ENCODE results near the gene HIGD2B. TPM values are rescaled to one million over a fixed set of nuclear protein-coding genes. Genes with fewer than 3 reads are reported as not detected.

Gene HIGD2B
- total and polyA plus RNA-seq, 2 of the 13 experiments (the other 11 are each of a cell fraction or from before 2014, with no cell fraction given), result not detected

DNA sequence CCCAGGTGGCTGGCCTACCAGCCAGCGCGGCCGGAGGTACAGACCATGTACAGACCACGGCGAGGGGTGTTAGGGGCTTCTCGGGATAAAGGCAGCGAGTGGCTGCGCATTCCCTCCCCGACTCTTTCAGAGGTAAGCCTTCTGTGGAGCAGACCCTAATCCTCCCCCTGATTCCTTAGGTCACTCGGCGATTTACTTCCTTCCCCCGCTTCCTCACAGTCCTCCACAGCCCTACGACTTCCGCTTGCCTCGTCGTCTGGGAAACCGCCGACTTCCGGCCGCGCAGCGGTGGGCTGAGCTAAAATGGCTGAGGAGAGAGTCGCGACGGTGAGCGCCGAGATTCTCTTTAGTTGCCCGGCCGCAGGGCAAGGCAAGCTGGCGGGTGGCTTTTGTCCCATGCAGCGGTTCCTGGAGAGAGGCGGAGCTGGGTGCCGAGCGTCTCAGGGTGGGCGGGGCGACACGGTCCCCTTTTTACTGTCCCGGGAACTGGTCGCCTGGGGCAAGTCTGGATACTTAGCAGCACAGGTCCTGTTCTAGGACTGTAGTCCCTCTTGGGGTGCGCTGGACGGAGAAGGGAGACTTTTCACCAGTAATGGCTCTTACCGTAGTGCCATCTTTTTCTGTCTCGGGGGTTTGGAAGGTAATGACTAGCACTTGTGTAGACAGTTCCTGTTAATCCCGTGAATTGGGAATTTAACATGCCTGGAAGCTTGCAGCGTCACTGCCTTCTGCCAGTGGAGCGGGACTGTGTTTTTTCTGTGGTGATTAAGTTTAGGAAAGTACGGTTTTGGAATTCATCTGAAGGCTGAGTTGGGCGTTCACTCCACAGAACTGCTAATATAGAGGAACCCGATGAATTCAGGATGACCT lies at the start of gene HIGD2B, which contains the start of gene BBS4 (continued):
- TF ChIP-seq ZNF766 (CRISPR knock-in tag; IDR thresholded peaks at IDR 0.05; ENCODE audit: borderline replicate concordance) (0 out of 2 replicates have a peak, but pooled peaks have one; percentile 8), NFE2L2 (IDR thresholded peaks at IDR 0.05; ENCODE audit: low read length) (no peak), ZNF263 (CRISPR knock-in tag; IDR thresholded peaks at IDR 0.05) (peak; percentile 91), ZNF264 (CRISPR knock-in tag; IDR thresholded peaks at IDR 0.05) (no peak), ZNF329 (CRISPR knock-in tag; IDR thresholded peaks at IDR 0.05; ENCODE audit: low read depth) (0 out of 2 replicates have a peak, but pooled peaks have one; percentile 42), ZFY (CRISPR knock-in tag; IDR thresholded peaks at IDR 0.05) (peak; percentile 79), GTF3A (CRISPR knock-in tag; conservative IDR thresholded peaks at IDR 0.05) (no peak), EEA1 (CRISPR knock-in tag; IDR thresholded peaks at IDR 0.05; ENCODE audit: borderline replicate concordance) (no peak), ZNF430 (CRISPR knock-in tag; IDR thresholded peaks at IDR 0.05) (peak; percentile 81; the same call in 1 of the 2 replicates), ZNF598 (CRISPR knock-in tag; IDR thresholded peaks at IDR 0.05; ENCODE audit: borderline replicate concordance) (no peak), ZNF235 (CRISPR knock-in tag; IDR thresholded peaks at IDR 0.05; ENCODE audit: borderline replicate concordance) (0 out of 2 replicates have a peak, but pooled peaks have one; percentile 27), SALL2 (CRISPR knock-in tag; IDR thresholded peaks at IDR 0.05) (no peak), ETV5 (CRISPR knock-in tag; IDR thresholded peaks at IDR 0.05; ENCODE audit: borderline replicate concordance) (peak; percentile 92), ZNF773 (CRISPR knock-in tag; IDR thresholded peaks at IDR 0.05; ENCODE audit: borderline replicate concordance) (no peak), MTA1 (CRISPR knock-in tag; IDR thresholded peaks at IDR 0.05; ENCODE audit: borderline replicate concordance) (0 out of 2 replicates have a peak, but pooled peaks have one; percentile 51), CEBPB (IDR thresholded peaks at IDR 0.05; ENCODE audit: borderline replicate concordance, low read depth, low read length) (no peak), MYC (CRISPR knock-in tag; IDR thresholded peaks at IDR 0.05; ENCODE audit: borderline replicate concordance) (peak; percentile 66; the same call in 1 of the 2 replicates), ZNF879 (CRISPR knock-in tag; IDR thresholded peaks at IDR 0.05) (no peak), RXRA (CRISPR knock-in tag; IDR thresholded peaks at IDR 0.05) (peak; percentile 47; the same call in 1 of the 2 replicates), FOXC1 (CRISPR knock-in tag; IDR thresholded peaks at IDR 0.05; ENCODE audit: borderline replicate concordance) (no peak), ZFX (CRISPR knock-in tag; IDR thresholded peaks at IDR 0.05; ENCODE audit: low read depth) (peak; percentile 75), ZNF781 (CRISPR knock-in tag; IDR thresholded peaks at IDR 0.05; ENCODE audit: borderline replicate concordance, not compliant biosample characterization) (peak; percentile 27)
- TF ChIP-seq, protein P1, sequence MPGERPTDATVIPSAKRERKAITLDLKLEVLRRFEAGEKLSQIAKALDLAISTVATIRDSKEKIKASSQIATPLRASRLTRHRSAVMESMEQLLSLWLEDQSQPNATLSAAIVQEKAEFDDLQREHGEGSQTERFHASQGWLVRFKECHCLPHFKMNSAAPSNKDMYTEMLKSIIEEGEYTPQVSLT (CRISPR knock-in tag; IDR thresholded peaks at IDR 0.05; ENCODE audit: borderline replicate concordance, low read depth), result no peak
- TF ChIP-seq, protein P2, sequence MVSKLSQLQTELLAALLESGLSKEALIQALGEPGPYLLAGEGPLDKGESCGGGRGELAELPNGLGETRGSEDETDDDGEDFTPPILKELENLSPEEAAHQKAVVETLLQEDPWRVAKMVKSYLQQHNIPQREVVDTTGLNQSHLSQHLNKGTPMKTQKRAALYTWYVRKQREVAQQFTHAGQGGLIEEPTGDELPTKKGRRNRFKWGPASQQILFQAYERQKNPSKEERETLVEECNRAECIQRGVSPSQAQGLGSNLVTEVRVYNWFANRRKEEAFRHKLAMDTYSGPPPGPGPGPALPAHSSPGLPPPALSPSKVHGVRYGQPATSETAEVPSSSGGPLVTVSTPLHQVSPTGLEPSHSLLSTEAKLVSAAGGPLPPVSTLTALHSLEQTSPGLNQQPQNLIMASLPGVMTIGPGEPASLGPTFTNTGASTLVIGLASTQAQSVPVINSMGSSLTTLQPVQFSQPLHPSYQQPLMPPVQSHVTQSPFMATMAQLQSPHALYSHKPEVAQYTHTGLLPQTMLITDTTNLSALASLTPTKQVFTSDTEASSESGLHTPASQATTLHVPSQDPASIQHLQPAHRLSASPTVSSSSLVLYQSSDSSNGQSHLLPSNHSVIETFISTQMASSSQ (IDR thresholded peaks at IDR 0.05; ENCODE audit: low read depth), result no peak
- TF ChIP-seq, protein P2 (CRISPR knock-in tag; IDR thresholded peaks at IDR 0.05; ENCODE audit: borderline replicate concordance), result no peak
